Vagina (tissue), 2 donors: ENCODE measurements around the gene NCEH1. TPM values are rescaled to one million over a fixed set of nuclear protein-coding genes. Genes with fewer than 3 reads are reported as not detected.

Source experiments
- DNase-seq, 2 donors: peaks; one replicate each; pipeline ENCODE4 v3.0.0-alpha.2; 2017; ENCODE audit errors: extremely low spot score in 2 of 2
- H3K27ac ChIP-seq: fragments of 200-600 bp; sonication (generic); one replicate; pipeline ENCODE4 v1.5.1; 2019
- H3K27me3 ChIP-seq: fragments of 200-600 bp; sonication (generic); one replicate; pipeline ENCODE4 v1.5.1; 2019
- H3K36me3 ChIP-seq, 2 donors: fragments of 200-600 bp; sonication (generic); one replicate each; pipeline ENCODE4 v1.5.1; 2017 to 2019
- H3K4me1 ChIP-seq: fragments of 200-600 bp; sonication (generic); one replicate; pipeline ENCODE4 v1.5.1; 2019
- H3K4me3 ChIP-seq, 2 donors: fragments of 200-600 bp; sonication (generic); 1 replicate in 1 of 2; 2 replicates in 1 of 2; pipeline ENCODE4 v1.5.1; 2016 to 2019
- H3K9me3 ChIP-seq: fragments of 200-600 bp; sonication (generic); one replicate; pipeline ENCODE4 v1.5.1; 2019
- POLR2A ChIP-seq, 2 donors: fragments of 450-650 bp; IDR thresholded peaks; one replicate each; pipeline ENCODE4 v1.6.1; 2017; ENCODE audit warnings: antibody characterized with exemption in 2 of 2, mild to moderate bottlenecking in 2 of 2, moderate library complexity in 2 of 2
- POLR2AphosphoS5 ChIP-seq, 2 donors: sonication (generic); formaldehyde crosslinking; IDR thresholded peaks; one replicate each; pipeline ENCODE4 v1.9.0; 2017; ENCODE audit warnings: antibody characterized with exemption in 2 of 2, mild to moderate bottlenecking in 2 of 2, low read depth in 1 of 2; ENCODE audit not compliant: insufficient read depth in 1 of 2
- intact Hi-C: fragments of 100-400 bp; cut with DNase I; formaldehyde crosslinking; loops from one replicate; pipeline ENCODE4 v1.15.1; 2023
- total RNA-seq: library from RNA; depleted of rRNA; stranded (reverse); fragments of >200 nt; gene quantifications from one replicate; pipeline ENCODE4 v1.2.3, GENCODE V29; 2016
- TF ChIP-seq, protein P1 (sequence below), 3 experiments: fragments of 450-650 bp in 2 of 3; fragments of 200-600 bp in 1 of 3; sonication (generic) in 1 of 3; IDR thresholded peaks; one replicate each; pipeline ENCODE4 v1.5.1; 2017 to 2019; ENCODE audit warnings: antibody characterized with exemption in 3 of 3, mild to moderate bottlenecking in 2 of 3, moderate library complexity in 2 of 3

Gene NCEH1
- total RNA-seq, 1 donor from 2014 or later: 7.4 TPM

DNA sequence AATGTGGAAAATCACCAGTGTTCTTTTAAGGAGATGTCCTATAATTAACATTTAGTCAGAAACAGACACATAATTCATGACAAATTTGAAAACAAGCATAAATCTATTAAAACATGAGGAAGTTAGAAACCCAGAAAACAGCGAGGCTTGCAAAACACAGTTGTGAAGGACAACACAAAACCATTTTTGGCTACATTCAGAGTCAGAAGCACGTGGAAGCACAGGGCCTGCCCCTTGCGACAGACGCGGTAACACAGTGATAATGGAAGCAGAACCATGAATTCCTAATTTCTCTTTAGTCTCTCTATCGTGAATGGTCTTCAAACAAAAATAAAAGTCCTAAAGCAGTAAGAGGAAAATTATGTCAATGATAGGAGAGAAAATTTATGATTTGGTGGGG is 12.2 kb downstream of the NCEH1 start:
- Histone ChIP-seq H3K4me1 (peaks cover 20% of the 10 kb centered on the region), H3K4me3 (no peak overlapping the region), H3K27ac (no peak overlapping the region), H3K27me3 (no peaks in the 10 kb centered on the region), H3K9me3 (no peaks in the 10 kb centered on the region), H3K36me3 (no peaks in the 10 kb centered on the region)
- DNase-seq: no peak
- TF ChIP-seq, protein P1, sequence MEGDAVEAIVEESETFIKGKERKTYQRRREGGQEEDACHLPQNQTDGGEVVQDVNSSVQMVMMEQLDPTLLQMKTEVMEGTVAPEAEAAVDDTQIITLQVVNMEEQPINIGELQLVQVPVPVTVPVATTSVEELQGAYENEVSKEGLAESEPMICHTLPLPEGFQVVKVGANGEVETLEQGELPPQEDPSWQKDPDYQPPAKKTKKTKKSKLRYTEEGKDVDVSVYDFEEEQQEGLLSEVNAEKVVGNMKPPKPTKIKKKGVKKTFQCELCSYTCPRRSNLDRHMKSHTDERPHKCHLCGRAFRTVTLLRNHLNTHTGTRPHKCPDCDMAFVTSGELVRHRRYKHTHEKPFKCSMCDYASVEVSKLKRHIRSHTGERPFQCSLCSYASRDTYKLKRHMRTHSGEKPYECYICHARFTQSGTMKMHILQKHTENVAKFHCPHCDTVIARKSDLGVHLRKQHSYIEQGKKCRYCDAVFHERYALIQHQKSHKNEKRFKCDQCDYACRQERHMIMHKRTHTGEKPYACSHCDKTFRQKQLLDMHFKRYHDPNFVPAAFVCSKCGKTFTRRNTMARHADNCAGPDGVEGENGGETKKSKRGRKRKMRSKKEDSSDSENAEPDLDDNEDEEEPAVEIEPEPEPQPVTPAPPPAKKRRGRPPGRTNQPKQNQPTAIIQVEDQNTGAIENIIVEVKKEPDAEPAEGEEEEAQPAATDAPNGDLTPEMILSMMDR (IDR thresholded peaks at IDR 0.05): no peak
- TF ChIP-seq POLR2A (IDR thresholded peaks at IDR 0.05): no peak
- no peak for TF ChIP-seq POLR2AphosphoS5 (IDR thresholded peaks at IDR 0.05; ENCODE audit: insufficient read depth in 1 of 2, low read depth in 1 of 2)
- intact Hi-C loops: no loop called here

DNA sequence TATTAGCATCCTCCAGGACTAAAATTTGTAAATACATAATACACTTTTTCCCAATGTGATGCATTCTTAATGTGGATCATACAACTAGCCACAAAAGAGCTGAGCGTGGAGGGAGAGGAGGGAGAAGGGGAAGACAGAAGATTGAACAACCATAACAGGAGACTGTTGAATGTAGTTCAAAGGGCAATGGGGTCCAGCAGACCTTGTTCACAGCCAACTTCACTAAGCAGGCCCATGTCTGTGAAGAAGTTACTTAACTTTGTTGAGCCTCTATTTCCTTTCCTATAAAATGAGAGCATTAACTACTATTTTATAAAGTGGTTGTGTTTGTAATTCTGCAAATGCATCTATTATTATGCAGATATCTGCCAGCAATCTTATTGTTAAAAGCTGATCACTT is 13.3 kb downstream of the NCEH1 start:
- Histone ChIP-seq H3K27ac (no peak overlapping the region), H3K4me3 (no peak overlapping the region), H3K27me3 (no peaks in the 10 kb centered on the region), H3K9me3 (no peaks in the 10 kb centered on the region), H3K36me3 (no peaks in the 10 kb centered on the region), H3K4me1 (peaks cover 23% of the 10 kb centered on the region)
- intact Hi-C loops: no loop called here
- no peak for DNase-seq
- no peak for TF ChIP-seq POLR2A (IDR thresholded peaks at IDR 0.05)
- no peak for TF ChIP-seq POLR2AphosphoS5 (IDR thresholded peaks at IDR 0.05; ENCODE audit: insufficient read depth in 1 of 2, low read depth in 1 of 2)
- TF ChIP-seq, protein P1 (IDR thresholded peaks at IDR 0.05): no peak

DNA sequence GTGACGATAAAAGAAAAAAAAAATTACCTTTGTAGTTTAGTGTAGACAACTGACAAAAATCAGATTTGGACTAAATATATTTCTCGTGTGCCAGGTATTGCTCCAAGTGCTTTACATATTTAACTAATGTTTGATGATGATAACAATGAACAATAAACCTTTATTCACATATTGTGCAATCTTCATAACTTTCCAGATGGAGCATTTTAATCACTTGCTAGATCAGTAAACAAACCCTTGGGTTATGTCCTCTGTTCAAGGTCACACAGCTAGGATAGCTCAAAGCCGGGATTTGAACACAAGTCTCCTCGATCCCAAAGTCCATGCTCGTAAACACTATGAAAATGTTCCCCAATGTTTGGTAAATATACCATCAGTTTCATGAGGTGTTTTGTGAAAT is 14.5 kb downstream of the NCEH1 start:
- H3K27me3 ChIP-seq: no peaks in the 10 kb centered on the region
- intact Hi-C loops: no loop called here
- no peak for TF ChIP-seq POLR2A (IDR thresholded peaks at IDR 0.05)
- TF ChIP-seq POLR2AphosphoS5 (IDR thresholded peaks at IDR 0.05; ENCODE audit: insufficient read depth in 1 of 2, low read depth in 1 of 2): no peak
- TF ChIP-seq, protein P1 (IDR thresholded peaks at IDR 0.05): no peak
- DNase-seq: no peak
- H3K4me3 ChIP-seq: no peak overlapping the region
- no peaks in the 10 kb centered on the region for H3K9me3 ChIP-seq
- H3K4me1 ChIP-seq: peaks cover 23% of the 10 kb centered on the region
- no peaks in the 10 kb centered on the region for H3K36me3 ChIP-seq
- H3K27ac ChIP-seq: no peak overlapping the region

DNA sequence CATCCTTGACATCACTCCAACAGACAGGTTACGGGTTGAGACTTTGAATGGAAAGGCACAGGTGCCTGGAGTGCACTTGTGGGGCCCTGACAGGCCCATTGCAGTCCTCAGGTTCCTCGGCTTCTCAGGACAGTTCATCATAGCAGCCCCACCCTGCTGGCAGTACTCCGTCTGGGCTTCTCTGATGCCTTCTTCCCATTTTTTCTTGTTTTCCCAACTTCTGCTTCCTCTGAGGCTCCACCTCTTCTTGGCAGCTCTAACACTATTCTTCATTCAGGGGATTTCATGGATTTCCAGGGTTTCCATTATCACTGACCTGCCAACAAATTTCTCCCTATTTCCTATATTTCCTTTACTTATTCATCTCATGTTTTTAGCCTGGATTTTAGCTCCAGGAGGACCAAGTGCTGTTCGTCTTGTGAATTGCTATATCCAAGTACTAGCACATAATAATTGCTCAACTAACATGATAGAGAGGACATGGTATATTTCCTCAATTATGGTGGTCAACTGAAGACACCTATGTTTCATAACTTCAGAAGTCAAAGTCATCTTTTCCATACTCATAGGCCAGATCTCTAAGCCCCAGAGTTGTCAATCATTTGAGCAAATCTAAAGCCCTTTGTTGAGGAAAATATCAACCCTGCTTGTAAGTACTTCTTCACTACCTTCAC is 16.2 kb downstream of the NCEH1 start:
- Histone ChIP-seq H3K27me3 (no peaks in the 10 kb centered on the region), H3K9me3 (no peaks in the 10 kb centered on the region), H3K4me1 (peaks cover 23% of the 10 kb centered on the region), H3K27ac (no peak overlapping the region), H3K36me3 (no peaks in the 10 kb centered on the region), H3K4me3 (no peak overlapping the region)
- intact Hi-C loops: no loop called here
- TF ChIP-seq, protein P1 (IDR thresholded peaks at IDR 0.05): no peak
- TF ChIP-seq POLR2A (IDR thresholded peaks at IDR 0.05): no peak
- no peak for TF ChIP-seq POLR2AphosphoS5 (IDR thresholded peaks at IDR 0.05; ENCODE audit: insufficient read depth in 1 of 2, low read depth in 1 of 2)
- DNase-seq: no peak

DNA sequence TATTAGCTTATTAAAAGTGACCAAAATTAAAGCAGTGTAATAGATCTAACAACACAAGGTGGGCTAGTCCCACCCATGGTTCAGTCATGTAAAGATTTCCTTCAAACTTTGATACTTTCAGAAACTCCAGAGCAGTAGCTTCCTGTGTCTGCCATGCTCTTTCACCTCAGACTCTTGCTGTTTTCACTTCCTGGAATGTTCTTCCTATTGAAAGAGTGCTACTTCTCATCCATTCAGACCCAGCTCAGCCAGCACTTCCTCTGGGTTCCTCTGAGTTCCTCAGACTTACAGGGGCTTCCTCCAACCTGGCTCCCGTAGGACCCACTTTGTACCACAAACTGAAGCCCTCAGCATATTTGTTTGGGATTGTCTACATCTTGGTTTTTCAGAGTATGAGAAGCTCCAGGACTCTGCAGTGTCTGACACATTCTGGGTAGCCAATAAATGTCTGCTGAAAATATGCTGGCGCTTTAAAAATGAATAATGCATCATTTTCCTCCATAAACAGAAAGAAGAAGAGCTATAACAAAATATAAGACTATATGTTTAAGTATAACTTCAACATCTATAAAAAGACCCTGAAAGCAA is 18.0 kb downstream of the NCEH1 start:
- H3K27me3 ChIP-seq: no peaks in the 10 kb centered on the region
- intact Hi-C loops: no loop called here
- no peaks in the 10 kb centered on the region for H3K9me3 ChIP-seq
- no peak for DNase-seq
- H3K36me3 ChIP-seq: no peaks in the 10 kb centered on the region
- no peak overlapping the region for H3K27ac ChIP-seq
- H3K4me3 ChIP-seq: no peak overlapping the region
- TF ChIP-seq POLR2AphosphoS5 (IDR thresholded peaks at IDR 0.05; ENCODE audit: insufficient read depth in 1 of 2, low read depth in 1 of 2) (no peak), POLR2A (IDR thresholded peaks at IDR 0.05) (no peak)
- TF ChIP-seq, protein P1 (IDR thresholded peaks at IDR 0.05): no peak
- peaks cover 7% of the 10 kb centered on the region for H3K4me1 ChIP-seq
